Upper lobe of left lung (tissue), 4 donors: ENCODE data around the gene VWA7.

Experiments used
- EP300 ChIP-seq, 4 donors: sonication (generic); formaldehyde crosslinking; IDR thresholded peaks; one replicate each; pipeline ENCODE4 v1.5.1; 2017; ENCODE audit warnings: antibody characterized with exemption in 4 of 4, control low read depth in 2 of 4
- POLR2A ChIP-seq, 4 donors: fragments of 450-650 bp; IDR thresholded peaks; one replicate each; pipeline ENCODE4 v1.5.1; 2016 to 2017; ENCODE audit warnings: antibody characterized with exemption in 4 of 4, mild to moderate bottlenecking in 2 of 4
- POLR2AphosphoS5 ChIP-seq, 2 donors: sonication (generic); formaldehyde crosslinking; IDR thresholded peaks; one replicate each; pipeline ENCODE4 v1.5.1; 2017; ENCODE audit warnings: antibody characterized with exemption in 2 of 2
- TF ChIP-seq, protein P1 (sequence below), 6 experiments: fragments of 450-650 bp in 4 of 6; fragments of 200-600 bp in 2 of 6; sonication (generic) in 2 of 6; IDR thresholded peaks; one replicate each; pipeline ENCODE4 v1.5.1; 2016 to 2019; ENCODE audit warnings: antibody characterized with exemption in 6 of 6

- TF ChIP-seq POLR2A (IDR thresholded peaks at IDR 0.05) (peak in 1 of 4 donors; percentile 54), POLR2AphosphoS5 (IDR thresholded peaks at IDR 0.05) (peak; percentile 65 to 79), EP300 (IDR thresholded peaks at IDR 0.05) (no peak)
- TF ChIP-seq, protein P1, sequence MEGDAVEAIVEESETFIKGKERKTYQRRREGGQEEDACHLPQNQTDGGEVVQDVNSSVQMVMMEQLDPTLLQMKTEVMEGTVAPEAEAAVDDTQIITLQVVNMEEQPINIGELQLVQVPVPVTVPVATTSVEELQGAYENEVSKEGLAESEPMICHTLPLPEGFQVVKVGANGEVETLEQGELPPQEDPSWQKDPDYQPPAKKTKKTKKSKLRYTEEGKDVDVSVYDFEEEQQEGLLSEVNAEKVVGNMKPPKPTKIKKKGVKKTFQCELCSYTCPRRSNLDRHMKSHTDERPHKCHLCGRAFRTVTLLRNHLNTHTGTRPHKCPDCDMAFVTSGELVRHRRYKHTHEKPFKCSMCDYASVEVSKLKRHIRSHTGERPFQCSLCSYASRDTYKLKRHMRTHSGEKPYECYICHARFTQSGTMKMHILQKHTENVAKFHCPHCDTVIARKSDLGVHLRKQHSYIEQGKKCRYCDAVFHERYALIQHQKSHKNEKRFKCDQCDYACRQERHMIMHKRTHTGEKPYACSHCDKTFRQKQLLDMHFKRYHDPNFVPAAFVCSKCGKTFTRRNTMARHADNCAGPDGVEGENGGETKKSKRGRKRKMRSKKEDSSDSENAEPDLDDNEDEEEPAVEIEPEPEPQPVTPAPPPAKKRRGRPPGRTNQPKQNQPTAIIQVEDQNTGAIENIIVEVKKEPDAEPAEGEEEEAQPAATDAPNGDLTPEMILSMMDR (IDR thresholded peaks at IDR 0.05): peak in 4 of 6 experiments; percentile 12 to 49 (median 30)
These were observed 38.8 kb downstream of the VWA7 start for GRCh38 chr6:31737991-31738979.
